Esophagus muscularis mucosa (tissue), 4 donors: Measurements from ENCODE around the gene PBRM1. TPM values are rescaled to one million over a fixed set of nuclear protein-coding genes. Genes with fewer than 3 reads are reported as not detected.

Source experiments
- DNase-seq: peaks from one replicate; pipeline ENCODE4 v3.0.0-alpha.2; 2017; ENCODE audit errors: extremely low spot score
- H3K27ac ChIP-seq, 4 donors: fragments of 200-600 bp; sonication (generic); replicated peaks in 1 of 4; 1 replicate in 3 of 4; 2 replicates in 1 of 4; pipeline ENCODE4 v1.5.1; 2016 to 2019; ENCODE audit warnings: mild to moderate bottlenecking in 1 of 4
- H3K27me3 ChIP-seq, 4 donors: fragments of 200-600 bp; sonication (generic); one replicate each; pipeline versions ENCODE4 v1.5.1 to v1.6.0; 2016 to 2019
- H3K36me3 ChIP-seq, 4 donors: fragments of 200-600 bp; sonication (generic); one replicate each; pipeline ENCODE4 v1.5.1; 2016 to 2019
- H3K4me1 ChIP-seq, 4 donors: fragments of 200-600 bp; sonication (generic); one replicate each; pipeline ENCODE4 v1.5.1; 2016 to 2019
- H3K4me3 ChIP-seq, 4 donors: fragments of 200-600 bp; sonication (generic); 1 replicate in 2 of 4; 2 replicates in 2 of 4; pipeline ENCODE4 v1.5.1; 2016 to 2019; ENCODE audit warnings: mild to moderate bottlenecking in 4 of 4, moderate library complexity in 1 of 4
- H3K9me3 ChIP-seq, 4 donors: fragments of 200-600 bp; sonication (generic); 1 replicate in 3 of 4; 2 replicates in 1 of 4; pipeline ENCODE4 v1.5.1; 2016 to 2019
- EP300 ChIP-seq: sonication (generic); formaldehyde crosslinking; IDR thresholded peaks from one replicate; pipeline ENCODE4 v1.6.1; 2017; ENCODE audit warnings: antibody characterized with exemption
- POLR2A ChIP-seq: fragments of 450-650 bp; IDR thresholded peaks from one replicate; pipeline ENCODE4 v1.6.1; 2017; ENCODE audit warnings: antibody characterized with exemption, moderate library complexity, mild to moderate bottlenecking, low read depth
- POLR2AphosphoS5 ChIP-seq, 2 donors: sonication (generic); formaldehyde crosslinking; IDR thresholded peaks; one replicate each; pipeline ENCODE4 v1.6.1; 2017; ENCODE audit warnings: antibody characterized with exemption in 2 of 2
- WGBS: methylation state at CpG from one replicate; pipeline ENCODE4 v1.1.5; 2018; 5-methylcytosine and 5-hydroxymethylcytosine counted together
- intact Hi-C: fragments of 100-400 bp; cut with DNase I; formaldehyde crosslinking; loops from one replicate; pipeline ENCODE4 v1.15.1; 2023
- total RNA-seq, 4 donors: library from RNA; depleted of rRNA; stranded (reverse); fragments of >200 nt; gene quantifications; one replicate each; pipeline versions ENCODE4 v1.1.0 to v1.2.1, GENCODE V29; 2016
- TF ChIP-seq, protein P1 (sequence below), 3 experiments: fragments of 200-600 bp in 2 of 3; fragments of 450-650 bp in 1 of 3; sonication (generic) in 2 of 3; IDR thresholded peaks; one replicate each; pipeline ENCODE4 v1.5.1; 2017 to 2019; ENCODE audit warnings: antibody characterized with exemption in 3 of 3, mild to moderate bottlenecking in 2 of 3, moderate library complexity in 1 of 3

Gene PBRM1
- total RNA-seq, 4 donors from 2014 or later, result 79.4 to 99.3 (median 82.8) TPM

DNA sequence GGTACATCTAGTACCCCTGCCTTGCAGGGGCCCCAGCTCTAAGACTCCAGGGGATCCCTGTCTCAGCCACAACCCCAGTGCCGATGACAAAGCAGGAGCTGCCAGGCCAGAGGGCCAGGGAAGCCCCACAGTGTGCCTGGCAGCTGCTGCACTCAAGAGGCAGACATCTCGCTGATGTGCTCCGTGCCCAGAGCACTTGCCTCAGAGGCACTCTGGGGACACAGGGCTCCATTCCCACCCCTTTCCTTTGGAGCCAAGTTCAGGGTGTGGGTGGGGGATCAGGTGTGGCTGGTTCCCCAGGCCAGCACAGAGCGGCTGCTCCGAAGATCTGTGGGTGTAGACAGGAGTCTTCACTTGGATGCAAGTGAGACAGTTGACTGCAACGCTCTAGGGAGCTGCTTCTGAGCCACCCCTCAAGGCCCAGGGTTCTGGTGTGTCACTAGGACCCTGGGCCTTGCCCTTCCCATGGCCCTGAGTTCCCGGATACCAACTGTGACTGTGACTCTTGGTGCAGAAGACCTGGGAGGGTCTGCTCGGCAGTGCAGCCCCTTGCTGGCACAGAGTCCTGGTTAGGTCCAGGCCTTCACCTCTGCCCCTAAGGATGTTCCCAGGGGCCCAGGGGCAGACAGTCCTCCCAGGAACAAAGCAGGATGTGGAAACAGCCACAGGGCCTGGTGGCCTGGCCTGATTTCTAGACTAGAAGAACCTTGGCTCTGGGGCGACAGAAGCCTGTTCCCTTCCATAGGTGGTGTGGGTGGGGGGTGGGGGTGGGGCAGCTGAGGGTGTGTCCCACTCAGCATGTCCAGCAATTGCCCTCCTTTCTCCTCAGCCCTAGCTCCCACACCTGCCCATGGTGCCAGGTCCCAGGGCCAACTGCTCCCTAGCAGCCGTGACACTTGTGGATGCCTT is 154.5 kb downstream of the PBRM1 start:
- 66% methylated on average over 6 of the region's 10 CpGs for WGBS
- intact Hi-C loops, result loop anchor here (5.0 kb wide), 2 partner anchors 44 to 59 kb away; no protein-coding TSS in a partner anchor
- H3K36me3 ChIP-seq, result peaks cover 15 to 29% (median 28%) of the 10 kb centered on the region in 4 donors
- H3K4me3 ChIP-seq, result no peak overlapping the region
- TF ChIP-seq POLR2AphosphoS5 (IDR thresholded peaks at IDR 0.05) (peak in 1 of 2 donors; percentile 6), EP300 (no peak)
- TF ChIP-seq, protein P1, sequence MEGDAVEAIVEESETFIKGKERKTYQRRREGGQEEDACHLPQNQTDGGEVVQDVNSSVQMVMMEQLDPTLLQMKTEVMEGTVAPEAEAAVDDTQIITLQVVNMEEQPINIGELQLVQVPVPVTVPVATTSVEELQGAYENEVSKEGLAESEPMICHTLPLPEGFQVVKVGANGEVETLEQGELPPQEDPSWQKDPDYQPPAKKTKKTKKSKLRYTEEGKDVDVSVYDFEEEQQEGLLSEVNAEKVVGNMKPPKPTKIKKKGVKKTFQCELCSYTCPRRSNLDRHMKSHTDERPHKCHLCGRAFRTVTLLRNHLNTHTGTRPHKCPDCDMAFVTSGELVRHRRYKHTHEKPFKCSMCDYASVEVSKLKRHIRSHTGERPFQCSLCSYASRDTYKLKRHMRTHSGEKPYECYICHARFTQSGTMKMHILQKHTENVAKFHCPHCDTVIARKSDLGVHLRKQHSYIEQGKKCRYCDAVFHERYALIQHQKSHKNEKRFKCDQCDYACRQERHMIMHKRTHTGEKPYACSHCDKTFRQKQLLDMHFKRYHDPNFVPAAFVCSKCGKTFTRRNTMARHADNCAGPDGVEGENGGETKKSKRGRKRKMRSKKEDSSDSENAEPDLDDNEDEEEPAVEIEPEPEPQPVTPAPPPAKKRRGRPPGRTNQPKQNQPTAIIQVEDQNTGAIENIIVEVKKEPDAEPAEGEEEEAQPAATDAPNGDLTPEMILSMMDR (IDR thresholded peaks at IDR 0.05), result no peak
- H3K27ac ChIP-seq, result peak overlapping the region; percentile 66 to 80 (median 75)
- H3K4me1 ChIP-seq, result peaks cover 72 to 91% (median 79%) of the 10 kb centered on the region in 4 donors
- DNase-seq, result no peak
- H3K9me3 ChIP-seq, result no peaks in the 10 kb centered on the region
- no peaks in the 10 kb centered on the region for H3K27me3 ChIP-seq

GRCh38 chr3:52529376-52530333 is 156.1 kb downstream of the PBRM1 start:
- no peaks in the 10 kb centered on the region for H3K9me3 ChIP-seq
- H3K4me1 ChIP-seq, result peaks cover 72 to 91% (median 81%) of the 10 kb centered on the region in 4 donors
- no peak for DNase-seq
- intact Hi-C loops, result loop anchor here (5.0 kb wide), 2 partner anchors 42 to 57 kb away; no protein-coding TSS in a partner anchor
- TF ChIP-seq POLR2AphosphoS5 (IDR thresholded peaks at IDR 0.05), result peak; percentile 56 to 71
- TF ChIP-seq EP300, result no peak
- H3K27me3 ChIP-seq, result no peaks in the 10 kb centered on the region
- WGBS, result 81% methylated on average over 7 of the region's 12 CpGs
- peak overlapping the region; percentile 66 to 80 (median 75) for H3K27ac ChIP-seq
- H3K4me3 ChIP-seq, result no peak overlapping the region
- peaks cover 15 to 33% (median 32%) of the 10 kb centered on the region in 4 donors for H3K36me3 ChIP-seq

DNA sequence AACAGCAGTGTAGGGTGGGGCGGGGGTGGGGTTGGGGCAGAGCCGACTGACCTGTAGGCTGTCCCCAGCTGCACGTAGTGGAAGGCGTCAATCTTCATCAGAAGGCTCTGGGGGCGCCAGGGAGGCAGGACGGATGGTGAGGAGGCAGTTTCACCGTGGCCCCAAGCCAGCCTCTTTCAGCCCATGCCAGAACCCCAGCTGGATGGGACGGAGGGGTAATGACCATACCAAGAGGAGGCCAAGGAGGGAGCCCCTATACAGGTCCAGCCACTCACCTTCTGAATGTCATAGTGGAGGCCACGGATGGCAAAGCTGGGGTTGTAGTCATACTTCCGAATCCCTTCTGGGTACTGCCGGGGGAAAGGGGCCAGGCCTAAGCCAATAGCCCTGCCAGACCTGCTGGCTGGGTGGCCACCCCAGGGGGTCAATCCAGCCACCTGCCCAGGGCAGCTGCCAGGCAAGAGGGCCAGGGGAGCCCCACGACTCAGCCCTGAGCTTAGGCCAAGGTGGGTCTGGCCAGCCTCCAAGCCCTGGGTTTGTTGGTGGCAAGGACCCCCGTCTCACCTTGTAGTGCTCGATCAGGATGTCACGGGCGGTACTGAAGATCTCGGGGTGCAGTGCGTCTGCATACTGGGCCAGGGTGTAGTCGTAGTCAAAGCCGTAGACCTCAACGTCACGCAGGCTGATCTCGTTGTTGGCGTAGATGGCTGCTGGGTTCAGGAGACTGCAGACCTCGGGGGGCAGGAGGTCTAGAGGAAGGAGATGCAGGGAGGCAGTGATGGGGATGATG is 156.9 kb downstream of the PBRM1 start:
- WGBS, result 96% methylated on average over 18 of the region's 25 CpGs
- DNase-seq, result no peak
- H3K9me3 ChIP-seq, result no peaks in the 10 kb centered on the region
- H3K27ac ChIP-seq, result peak overlapping the region in 1 of 4 donors; percentile 79
- H3K4me1 ChIP-seq, result peaks cover 68 to 85% (median 78%) of the 10 kb centered on the region in 4 donors
- H3K36me3 ChIP-seq, result peaks cover 15 to 42% (median 41%) of the 10 kb centered on the region in 4 donors
- intact Hi-C loops, result no loop called here
- no peak for TF ChIP-seq POLR2AphosphoS5 (IDR thresholded peaks at IDR 0.05)
- no peak for TF ChIP-seq POLR2A
- TF ChIP-seq, protein P1 (IDR thresholded peaks at IDR 0.05), result no peak
- TF ChIP-seq EP300, result no peak
- H3K4me3 ChIP-seq, result no peak overlapping the region
- no peaks in the 10 kb centered on the region for H3K27me3 ChIP-seq

- H3K36me3 ChIP-seq, result peaks cover 15 to 50% (median 48%) of the 10 kb centered on the region in 4 donors
- TF ChIP-seq POLR2A (no peak), POLR2AphosphoS5 (IDR thresholded peaks at IDR 0.05) (no peak), EP300 (no peak)
- TF ChIP-seq, protein P1 (IDR thresholded peaks at IDR 0.05), result no peak
- intact Hi-C loops, result no loop called here
- H3K27me3 ChIP-seq, result no peaks in the 10 kb centered on the region
- no peaks in the 10 kb centered on the region for H3K9me3 ChIP-seq
- H3K4me1 ChIP-seq, result peaks cover 64 to 81% (median 76%) of the 10 kb centered on the region in 4 donors
- H3K27ac ChIP-seq, result peak overlapping the region in 1 of 4 donors; percentile 79
- no peak overlapping the region for H3K4me3 ChIP-seq
- DNase-seq, result no peak
- whole genome bisulfite sequencing, result 90% methylated on average over 13 of the region's 18 CpGs
These were observed 157.8 kb downstream of the PBRM1 start for GRCh38 chr3:52527732-52528585.
